ENCODE results near the gene OR6N2.

DNA sequence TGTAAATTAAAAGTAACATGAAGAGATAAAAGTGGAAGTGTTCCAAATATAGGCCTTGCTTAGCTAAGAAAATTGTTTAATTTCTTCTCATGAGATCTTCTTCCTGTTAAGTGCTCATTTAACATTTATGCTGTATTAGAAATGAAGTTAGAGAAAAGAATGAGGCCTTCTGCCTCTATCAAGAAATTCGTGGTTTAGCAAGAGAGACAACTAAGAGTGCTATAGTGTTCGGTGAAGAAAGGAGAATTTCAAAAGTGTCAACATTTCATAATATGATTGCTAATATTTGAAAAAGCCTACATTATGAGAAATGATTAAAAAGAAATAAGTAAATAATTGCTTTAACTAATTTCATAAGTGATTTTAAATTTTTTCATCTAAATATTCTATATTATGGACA is 31.3 kb upstream of the OR6N2 start:
- TF ChIP-seq EP300 (IDR thresholded peaks at IDR 0.05) (no peak), POLR2A (IDR thresholded peaks at IDR 0.05) (no peak)
- TF ChIP-seq, protein P1, sequence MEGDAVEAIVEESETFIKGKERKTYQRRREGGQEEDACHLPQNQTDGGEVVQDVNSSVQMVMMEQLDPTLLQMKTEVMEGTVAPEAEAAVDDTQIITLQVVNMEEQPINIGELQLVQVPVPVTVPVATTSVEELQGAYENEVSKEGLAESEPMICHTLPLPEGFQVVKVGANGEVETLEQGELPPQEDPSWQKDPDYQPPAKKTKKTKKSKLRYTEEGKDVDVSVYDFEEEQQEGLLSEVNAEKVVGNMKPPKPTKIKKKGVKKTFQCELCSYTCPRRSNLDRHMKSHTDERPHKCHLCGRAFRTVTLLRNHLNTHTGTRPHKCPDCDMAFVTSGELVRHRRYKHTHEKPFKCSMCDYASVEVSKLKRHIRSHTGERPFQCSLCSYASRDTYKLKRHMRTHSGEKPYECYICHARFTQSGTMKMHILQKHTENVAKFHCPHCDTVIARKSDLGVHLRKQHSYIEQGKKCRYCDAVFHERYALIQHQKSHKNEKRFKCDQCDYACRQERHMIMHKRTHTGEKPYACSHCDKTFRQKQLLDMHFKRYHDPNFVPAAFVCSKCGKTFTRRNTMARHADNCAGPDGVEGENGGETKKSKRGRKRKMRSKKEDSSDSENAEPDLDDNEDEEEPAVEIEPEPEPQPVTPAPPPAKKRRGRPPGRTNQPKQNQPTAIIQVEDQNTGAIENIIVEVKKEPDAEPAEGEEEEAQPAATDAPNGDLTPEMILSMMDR (IDR thresholded peaks at IDR 0.05): no peak

All from tibial nerve (tissue), 4 donors.